OCI-LY3 (cell line): ENCODE measurements around the gene KLHL36.

ENCODE experiments used
- CTCF ChIP-seq: fragments of 200-600, 300-600 bp; sonication (generic); IDR thresholded peaks from 2 replicates; pipeline ENCODE4 v1.5.1; 2014; ENCODE audit warnings: antibody characterized with exemption, low read length, low read depth
- EZH2phosphoT487 ChIP-seq: fragments of 200-600 bp; shearing (Covaris generic); IDR thresholded peaks from 2 replicates; pipeline ENCODE4 v1.6.1; 2018; ENCODE audit warnings: antibody characterized with exemption, mixed run types, low read depth

- no peak for TF ChIP-seq CTCF
- TF ChIP-seq EZH2phosphoT487, result no peak
Measured at GRCh38 chr16:84675423-84675822, 27.1 kb downstream of the KLHL36 start.
